Omental fat pad (tissue), 4 donors: ENCODE measurements around the gene TMEM33. TPM values are rescaled to one million over a fixed set of nuclear protein-coding genes. Genes with fewer than 3 reads are reported as not detected.

ENCODE experiments used
- ATAC-seq: fragments of 150-250 bp; one replicate; pipeline ENCODE4 v1.9.1; 2016; ENCODE audit warnings: mild to moderate bottlenecking, moderate library complexity; ENCODE audit not compliant: low FRiP score
- DNase-seq: peaks from one replicate; pipeline ENCODE4 v3.0.0-alpha.2; 2019; ENCODE audit warnings: low spot score
- total RNA-seq, 4 donors: library from RNA; depleted of rRNA; stranded (reverse); fragments of >200 nt; gene quantifications; one replicate each; pipeline ENCODE4 v1.1.0, GENCODE V29; 2016
- TF ChIP-seq, protein P1 (sequence below), 3 donors: fragments of 450-650 bp; IDR thresholded peaks; one replicate each; pipeline ENCODE4 v1.5.1; 2016 to 2017; ENCODE audit warnings: antibody characterized with exemption in 3 of 3, mild to moderate bottlenecking in 3 of 3, moderate library complexity in 2 of 3

TMEM33 gene
- total RNA-seq, 4 donors from 2014 or later: 24.6 to 46.4 (median 35.2) TPM

DNA sequence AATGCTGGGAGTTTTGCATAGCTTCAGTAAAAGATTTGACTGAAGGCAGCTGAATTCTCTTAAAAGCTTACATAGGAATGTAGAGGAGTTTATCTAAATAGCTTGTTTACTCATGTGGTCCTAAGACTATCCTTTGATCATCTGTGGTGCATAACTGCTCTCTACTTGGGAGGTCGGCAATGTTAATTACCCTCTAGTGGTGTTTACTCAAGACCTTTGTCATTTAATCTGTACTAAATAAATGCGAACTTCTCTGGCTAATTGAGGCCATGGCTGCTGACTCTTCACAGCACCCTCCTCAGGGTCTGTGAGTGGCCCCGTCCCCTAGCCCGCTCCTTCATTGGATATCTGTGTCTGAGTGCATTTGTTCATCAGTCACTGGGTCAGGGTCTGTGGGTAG is 13.8 kb upstream of the TMEM33 start:
- no peak for DNase-seq
- no peak for ATAC-seq
- TF ChIP-seq, protein P1, sequence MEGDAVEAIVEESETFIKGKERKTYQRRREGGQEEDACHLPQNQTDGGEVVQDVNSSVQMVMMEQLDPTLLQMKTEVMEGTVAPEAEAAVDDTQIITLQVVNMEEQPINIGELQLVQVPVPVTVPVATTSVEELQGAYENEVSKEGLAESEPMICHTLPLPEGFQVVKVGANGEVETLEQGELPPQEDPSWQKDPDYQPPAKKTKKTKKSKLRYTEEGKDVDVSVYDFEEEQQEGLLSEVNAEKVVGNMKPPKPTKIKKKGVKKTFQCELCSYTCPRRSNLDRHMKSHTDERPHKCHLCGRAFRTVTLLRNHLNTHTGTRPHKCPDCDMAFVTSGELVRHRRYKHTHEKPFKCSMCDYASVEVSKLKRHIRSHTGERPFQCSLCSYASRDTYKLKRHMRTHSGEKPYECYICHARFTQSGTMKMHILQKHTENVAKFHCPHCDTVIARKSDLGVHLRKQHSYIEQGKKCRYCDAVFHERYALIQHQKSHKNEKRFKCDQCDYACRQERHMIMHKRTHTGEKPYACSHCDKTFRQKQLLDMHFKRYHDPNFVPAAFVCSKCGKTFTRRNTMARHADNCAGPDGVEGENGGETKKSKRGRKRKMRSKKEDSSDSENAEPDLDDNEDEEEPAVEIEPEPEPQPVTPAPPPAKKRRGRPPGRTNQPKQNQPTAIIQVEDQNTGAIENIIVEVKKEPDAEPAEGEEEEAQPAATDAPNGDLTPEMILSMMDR (IDR thresholded peaks at IDR 0.05): no peak

DNA sequence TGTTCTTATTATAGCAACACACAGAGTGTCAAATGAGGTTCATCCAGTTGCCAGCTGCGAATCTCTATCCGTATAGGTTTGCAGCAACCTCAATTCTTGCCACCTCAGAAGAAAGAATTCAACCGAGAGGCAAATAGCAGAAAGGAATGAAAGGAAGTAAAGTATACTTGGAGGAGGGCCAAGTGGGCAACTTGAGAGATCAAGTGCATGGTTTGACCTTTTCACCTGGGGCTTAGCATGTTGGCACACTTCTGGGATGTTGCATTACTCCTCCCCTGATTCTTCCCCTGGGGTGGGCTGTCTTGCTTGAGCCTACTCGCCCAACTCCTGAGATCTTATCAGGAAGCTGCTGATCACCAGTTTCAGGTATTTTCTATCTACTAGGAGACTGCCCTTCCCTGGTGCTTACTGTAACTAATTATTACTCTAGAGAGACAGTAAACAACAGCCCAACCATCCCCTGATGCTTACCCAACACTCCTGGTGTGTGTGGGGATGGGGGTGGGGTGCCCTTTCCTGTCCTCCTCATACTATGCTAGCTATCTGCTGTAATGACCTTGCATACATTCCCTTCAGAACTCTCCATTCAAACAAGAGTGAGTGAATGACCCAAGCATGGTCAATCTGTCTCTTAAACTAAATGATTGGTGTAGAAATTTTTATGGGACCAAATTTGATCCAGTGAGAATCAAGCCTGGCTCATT is 7.3 kb upstream of the TMEM33 start:
- TF ChIP-seq, protein P1 (IDR thresholded peaks at IDR 0.05): no peak
- DNase-seq (no peak), ATAC-seq (no peak)

DNA sequence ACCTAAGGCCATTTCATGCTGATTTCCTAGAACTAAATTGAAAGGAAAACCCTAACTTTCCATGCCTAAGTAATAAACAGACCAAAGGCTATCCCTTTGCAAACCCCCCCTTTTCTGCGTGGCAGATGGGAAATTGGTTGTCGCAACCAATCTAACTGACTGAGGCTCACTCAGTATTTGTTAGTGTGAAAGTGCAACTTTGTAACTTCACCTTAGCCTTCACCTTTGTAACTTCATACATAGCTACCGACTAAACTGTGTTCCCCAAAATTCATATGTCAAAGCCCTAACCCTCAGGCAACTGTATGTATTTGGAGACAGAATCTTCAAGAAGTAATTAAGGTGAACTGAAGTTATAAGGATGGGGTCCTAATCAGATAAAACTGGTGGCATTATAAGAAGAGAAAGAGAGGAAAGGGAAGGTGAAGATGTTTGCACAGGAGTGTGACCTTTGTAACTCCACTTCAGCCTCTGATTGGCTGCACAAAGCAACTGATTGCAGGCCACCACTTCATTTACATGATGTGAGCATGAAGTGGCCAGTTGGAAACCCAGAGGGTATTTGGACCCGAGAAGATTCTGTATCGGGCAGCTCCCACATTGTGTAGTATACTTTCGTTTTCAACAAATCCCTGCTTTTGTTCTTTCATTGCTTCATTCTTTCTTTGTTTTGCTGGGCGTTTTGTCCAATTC is 4.9 kb upstream of the TMEM33 start:
- TF ChIP-seq, protein P1 (IDR thresholded peaks at IDR 0.05): no peak
- DNase-seq (no peak), ATAC-seq (no peak)

DNA sequence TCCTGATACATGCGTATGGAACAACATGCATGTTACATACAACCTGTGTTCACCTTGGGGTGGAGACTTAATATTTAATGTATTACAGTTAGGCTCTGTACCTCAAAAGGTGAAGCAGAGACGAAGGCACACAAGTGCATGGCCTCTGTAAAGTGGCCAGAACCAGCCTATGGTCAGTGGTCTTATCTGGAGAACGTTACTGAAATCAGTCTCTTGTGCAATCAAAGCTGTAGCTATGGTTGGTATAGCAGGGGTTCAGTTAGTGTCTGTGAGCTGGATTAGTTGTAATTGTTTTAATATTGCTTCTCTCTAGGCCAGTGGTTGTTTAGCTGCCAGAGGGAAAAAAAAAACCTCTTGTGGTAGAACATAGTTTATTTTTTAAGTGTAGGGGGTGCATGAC is 2.2 kb upstream of the TMEM33 start:
- DNase-seq (no peak), ATAC-seq (no peak)
- TF ChIP-seq, protein P1 (IDR thresholded peaks at IDR 0.05): no peak

DNA sequence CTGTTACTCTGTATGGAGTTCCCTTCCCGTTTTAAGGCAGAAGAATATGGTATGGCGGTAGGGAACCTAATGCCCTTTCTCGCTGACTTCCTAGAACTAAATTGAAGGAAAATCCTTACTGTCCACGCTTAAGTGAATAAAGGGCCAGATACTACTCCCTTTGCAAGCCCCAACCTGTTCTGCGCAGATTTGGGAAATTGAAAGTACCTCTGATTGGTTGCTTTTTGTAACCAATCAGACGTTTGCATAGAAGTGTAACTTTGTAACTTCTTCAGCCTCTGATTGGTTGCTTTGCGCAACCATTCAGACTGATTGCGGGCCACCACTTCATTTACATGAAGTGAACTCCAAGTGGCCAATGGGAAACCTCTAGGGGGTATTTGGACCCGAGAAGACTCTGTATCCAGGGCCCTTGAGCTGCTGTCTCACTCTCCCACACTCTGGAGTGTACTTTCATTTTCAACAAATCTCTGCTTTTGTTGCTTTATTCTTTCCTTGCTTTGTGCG is 1.2 kb upstream of the TMEM33 start:
- ATAC-seq (no peak), DNase-seq (no peak)
- TF ChIP-seq, protein P1 (IDR thresholded peaks at IDR 0.05): no peak

DNA sequence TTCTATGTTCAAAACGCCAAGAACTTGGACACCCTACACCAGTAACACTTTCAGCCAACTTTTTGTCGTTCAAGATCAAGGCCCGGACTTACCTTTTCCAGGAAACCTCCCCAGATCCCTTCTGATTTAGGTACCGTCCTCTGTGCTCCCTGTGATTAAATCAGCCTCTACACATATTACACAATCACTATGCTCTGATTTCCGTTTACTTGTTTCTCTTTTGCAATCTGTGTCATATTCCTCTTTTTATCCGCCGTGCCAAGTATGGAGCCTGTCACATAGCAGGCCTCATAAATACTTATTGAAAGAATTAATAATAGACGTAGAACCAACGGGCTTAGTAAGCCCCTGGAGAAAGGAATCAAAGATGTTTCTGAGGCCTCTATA is 722 bp upstream of the TMEM33 start:
- ATAC-seq (no peak), DNase-seq (no peak)
- TF ChIP-seq, protein P1 (IDR thresholded peaks at IDR 0.05): no peak

DNA sequence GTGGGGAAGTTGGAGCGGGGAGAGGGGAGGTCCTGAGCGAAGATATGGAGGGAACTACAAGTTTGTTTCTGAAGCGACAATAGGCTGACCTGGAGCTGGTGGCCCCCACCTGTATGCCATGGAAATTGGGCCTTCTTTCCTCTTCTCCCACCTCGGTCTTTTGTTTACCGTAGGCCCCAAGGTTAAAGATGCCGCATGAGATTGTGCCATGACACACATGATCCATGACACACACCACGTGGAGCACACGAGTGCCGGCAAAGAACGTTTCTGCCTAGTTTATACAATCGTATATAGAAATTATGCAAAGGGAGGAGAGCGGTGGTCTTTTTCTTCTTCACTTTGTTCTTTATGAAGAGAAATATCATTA is 408 bp downstream of the TMEM33 start:
- TF ChIP-seq, protein P1 (IDR thresholded peaks at IDR 0.05): no peak
- ATAC-seq (peak; percentile 25), DNase-seq (no peak)
